GM12891 (cell line): ENCODE results near the gene KYAT1.

Experiments used
- PAX5 ChIP-seq: IDR thresholded peaks from 2 replicates; pipeline ENCODE4 v1.6.1; 2011; ENCODE audit warnings: low read length, moderate library complexity, mild to moderate bottlenecking; ENCODE audit not compliant: insufficient read depth, severe bottlenecking
- POLR2A ChIP-seq: IDR thresholded peaks from 2 replicates; pipeline ENCODE4 v1.6.1; 2011; ENCODE audit warnings: low read depth, low read length, control low read depth
- POLR2AphosphoS5 ChIP-seq: IDR thresholded peaks from 2 replicates; pipeline ENCODE4 v1.6.1; 2011; ENCODE audit warnings: low read depth, low read length, control low read depth
- SPI1 ChIP-seq: IDR thresholded peaks from 2 replicates; pipeline ENCODE4 v1.6.1; 2011; ENCODE audit warnings: low read depth, low read length, control low read depth
- TAF1 ChIP-seq: IDR thresholded peaks from 2 replicates; pipeline ENCODE4 v1.6.1; 2011; ENCODE audit warnings: low read depth, low read length, control low read depth

- TF ChIP-seq POLR2A = peak; percentile 65; the same call in 1 of the 2 replicates
- TF ChIP-seq POLR2AphosphoS5 = peak; percentile 65
- TF ChIP-seq TAF1 = peak; percentile 47; the same call in 1 of the 2 replicates
- no peak for TF ChIP-seq PAX5
- TF ChIP-seq SPI1 = peak; percentile 54; the same call in 1 of the 2 replicates
Observed at GRCh38 chr9:128881884-128882676, at the start of gene KYAT1, which contains the start of gene LRRC8A.
